BJ (cell line): Measurements from ENCODE around the gene ADAM15. TPM values are rescaled to one million over a fixed set of nuclear protein-coding genes. Genes with fewer than 3 reads are reported as not detected.

Experiments
- CTCF ChIA-PET: fragments of 350-600 bp; formaldehyde crosslinking; extraction: SDS; loops from one replicate; lab custom pipeline; 2021; ENCODE audit warnings: antibody characterized with exemption, inconsistent platforms; lab: Yijun Ruan, JAX
- POLR2A ChIA-PET: fragments of 300-600 bp; sonication (Branson Sonifier 250); formaldehyde crosslinking; extraction: SDS; loops from one replicate; lab custom pipeline; 2021; ENCODE audit warnings: antibody characterized with exemption; lab: Charles Lee
- DNase-seq: peaks from one replicate; pipeline ENCODE4 v3.0.0-alpha.2; 2011; ENCODE audit warnings: low read depth
- H3K27me3 ChIP-seq: 2 replicates; pipeline ENCODE4 v1.6.0; 2011; ENCODE audit warnings: low read length; ENCODE audit not compliant: control insufficient read depth, insufficient read depth
- H3K36me3 ChIP-seq: 2 replicates; pipeline ENCODE4 v1.5.1; 2011; ENCODE audit warnings: low read length; ENCODE audit not compliant: control insufficient read depth, insufficient read depth
- H3K4me3 ChIP-seq: 2 replicates; pipeline ENCODE4 v1.5.1; 2011; ENCODE audit warnings: low read depth, mild to moderate bottlenecking, control low read depth, low read length
- CTCF ChIP-seq: IDR thresholded peaks from 2 replicates; pipeline ENCODE4 v1.5.1; 2011; ENCODE audit warnings: low read depth, mild to moderate bottlenecking, control low read depth, inconsistent platforms, low read length, moderate library complexity; ENCODE audit not compliant: insufficient read depth
- polyA minus RNA-seq: library from RNA; depleted of rRNA, polyadenylated mRNA; stranded (reverse); fragments of >200 nt; gene quantifications from 2 replicates; pipeline ENCODE4 v1.2.3, GENCODE V29; 2011; rRNA and poly(A)+ RNA removed
- polyA plus RNA-seq: library from polyadenylated mRNA; depleted of rRNA; stranded (reverse); fragments of >200 nt; gene quantifications from 2 replicates; pipeline ENCODE4 v1.2.3, GENCODE V29; 2011; rRNA removed

The ADAM15 gene
- polyA plus RNA-seq: 55.1 and 88.8 TPM in 2 replicates
- 51.8 and 148 TPM in 2 replicates for polyA minus RNA-seq

- Histone ChIP-seq H3K27me3 (no peaks in the 10 kb centered on the region), H3K4me3 (peak within 1 kb of the TSS; percentile 68), H3K36me3 (peaks cover 4% of the 10 kb centered on the region)
- ChIA-PET CTCF (interaction anchor here (0.7 to 3.9 kb wide), 32 partner anchors 9 to 570 kb away, joined by 3 to 44 read pairs (median 4); partner anchors contain the start of genes DCST1, DCST2, EFNA3 and EFNA4), POLR2A (interaction anchor here (0.6 to 1.0 kb wide), 3 partner anchors 14 to 205 kb away, joined by 3 to 4 read pairs (median 3); no protein-coding TSS in a partner anchor)
- DNase-seq: no peak
- peak; percentile 87 for TF ChIP-seq CTCF
Measured at GRCh38 chr1:155050560-155051341, at the start of gene ADAM15. Gene ADAM15 (plus strand): TSS chr1:155051316. CDS start chr1:155051387, 71 bp downstream.

GRCh38 chr1:155001425-155001674 lies 49.8 kb upstream of the ADAM15 start:
- H3K4me3 ChIP-seq: peak overlapping the region; percentile 64
- CTCF ChIA-PET: interaction anchor here (0.5 to 8.3 kb wide), 6 partner anchors 14 to 967 kb away, joined by 3 to 74 read pairs (median 4); partner anchors contain the start of gene PBXIP1
- H3K27me3 ChIP-seq: no peaks in the 10 kb centered on the region
- H3K36me3 ChIP-seq: no peaks in the 10 kb centered on the region; the same call in 1 of the 2 replicates
- no peak for TF ChIP-seq CTCF
- no peak for DNase-seq
- POLR2A ChIA-PET: no interaction called here

- ChIA-PET POLR2A (no interaction called here), CTCF (interaction anchor here (0.5 to 8.3 kb wide), 6 partner anchors 14 to 966 kb away, joined by 3 to 74 read pairs (median 4); partner anchors contain the start of gene PBXIP1)
- peak; percentile 91 for DNase-seq
- Histone ChIP-seq H3K4me3 (peak overlapping the region; percentile 64), H3K27me3 (no peaks in the 10 kb centered on the region), H3K36me3 (no peaks in the 10 kb centered on the region; the same call in 1 of the 2 replicates)
- peak; percentile 80 for TF ChIP-seq CTCF
Measured at GRCh38 chr1:155001675-155002463, 49.2 kb upstream of the ADAM15 start.

DNA sequence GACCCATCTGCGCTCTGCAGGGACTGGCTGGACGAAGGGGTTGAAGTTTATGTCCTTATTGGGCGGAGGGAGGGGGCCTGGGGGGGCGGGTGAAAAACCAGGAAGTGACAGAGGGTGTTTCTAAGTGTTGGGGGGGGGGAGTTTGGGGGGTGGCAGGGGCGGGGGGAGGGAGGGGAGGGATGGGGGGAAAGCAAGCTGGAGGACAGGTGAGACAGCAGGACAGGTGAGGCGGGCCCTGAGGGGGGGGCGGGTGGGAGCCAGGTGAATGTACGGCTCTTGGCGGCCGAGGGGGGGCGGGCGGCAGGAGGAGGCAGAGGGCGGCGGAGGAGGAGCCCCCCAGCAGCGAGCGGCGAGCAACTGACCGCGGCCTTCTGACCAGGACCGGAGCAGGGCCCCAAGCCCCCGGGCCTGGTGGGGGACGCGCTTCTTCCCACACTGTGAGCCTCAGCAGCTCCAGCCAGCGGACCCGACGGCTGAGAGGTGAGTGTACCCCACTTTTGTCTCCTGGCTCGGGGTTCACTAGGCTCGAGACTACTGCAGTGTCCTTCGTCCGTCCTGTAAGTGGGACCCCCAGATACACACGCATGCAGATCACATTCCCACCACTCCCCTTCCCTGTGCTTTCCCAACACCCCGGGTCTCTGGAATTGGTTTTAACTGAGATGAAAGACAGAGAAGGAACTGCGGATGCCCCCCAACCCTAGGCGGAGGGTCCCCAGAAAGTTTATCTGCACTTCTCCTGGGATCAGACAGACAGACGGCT lies 48.5 kb upstream of the ADAM15 start, which contains the start of gene ZBTB7B:
ZBTB7B (plus strand) TSS at position 339 of the 763 bp plus-strand sequence. CDS start 11,859 bp downstream, outside the sequence.
- Histone ChIP-seq H3K36me3 (peaks cover 2% of the 10 kb centered on the region; the same call in 1 of the 2 replicates), H3K4me3 (peak within 1 kb of the TSS; percentile 94), H3K27me3 (no peaks in the 10 kb centered on the region)
- no peak for TF ChIP-seq CTCF
- DNase-seq: no peak
- ChIA-PET CTCF (interaction anchor here (1.2 to 8.3 kb wide), 2 partner anchors 15 to 30 kb away, joined by 3 to 74 read pairs; no protein-coding TSS in a partner anchor), POLR2A (no interaction called here)
